GM12865 (cell line): Measurements from ENCODE around the gene ALKBH4.
A peak's percentile ranks its signal among the peaks of the same experiment; 100 is the strongest.
"Not testable (repeated sequence)": the region's sequence is repeated elsewhere in the genome, so short reads cannot be mapped to it uniquely, and the experiment has no call there.

Source experiments
- DNase-seq: peaks from one replicate; pipeline ENCODE4 v3.0.0; 2010; ENCODE audit warnings: low read depth
- H3K4me3 ChIP-seq: 2 replicates; pipeline ENCODE4 v1.5.1; 2011; ENCODE audit warnings: mild to moderate bottlenecking, low read depth, low read length, control low read depth
- TF ChIP-seq, protein P1 (sequence below): IDR thresholded peaks from 2 replicates; pipeline ENCODE4 v1.5.1; 2011; ENCODE audit warnings: low read length, control low read depth, low read depth, inconsistent platforms; ENCODE audit not compliant: insufficient read depth; ENCODE audit errors: missing control alignments

The ALKBH4 gene

DNA sequence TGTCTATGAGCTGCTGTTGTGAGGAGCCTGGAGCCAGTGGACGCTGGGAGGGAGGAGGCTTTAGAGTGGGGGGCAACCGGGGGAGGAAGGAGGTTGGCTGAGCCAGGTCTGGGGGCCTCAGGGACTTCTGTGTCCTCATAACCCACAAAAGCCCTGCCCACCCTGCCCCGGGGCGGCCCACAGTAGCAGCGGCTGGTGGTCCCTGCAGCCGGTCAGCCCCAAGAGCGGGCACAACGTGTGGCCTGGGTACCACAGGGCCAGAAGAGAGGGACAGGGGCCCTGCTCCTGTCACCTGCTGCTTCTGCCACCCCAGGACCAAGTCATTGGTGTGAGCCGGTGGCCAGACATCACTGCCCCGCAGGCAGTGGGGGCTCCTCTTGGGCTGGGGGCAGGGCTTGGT, 17.3 kb upstream of the ALKBH4 start:
- not testable (repeated sequence) for DNase-seq, H3K4me3 ChIP-seq

DNA sequence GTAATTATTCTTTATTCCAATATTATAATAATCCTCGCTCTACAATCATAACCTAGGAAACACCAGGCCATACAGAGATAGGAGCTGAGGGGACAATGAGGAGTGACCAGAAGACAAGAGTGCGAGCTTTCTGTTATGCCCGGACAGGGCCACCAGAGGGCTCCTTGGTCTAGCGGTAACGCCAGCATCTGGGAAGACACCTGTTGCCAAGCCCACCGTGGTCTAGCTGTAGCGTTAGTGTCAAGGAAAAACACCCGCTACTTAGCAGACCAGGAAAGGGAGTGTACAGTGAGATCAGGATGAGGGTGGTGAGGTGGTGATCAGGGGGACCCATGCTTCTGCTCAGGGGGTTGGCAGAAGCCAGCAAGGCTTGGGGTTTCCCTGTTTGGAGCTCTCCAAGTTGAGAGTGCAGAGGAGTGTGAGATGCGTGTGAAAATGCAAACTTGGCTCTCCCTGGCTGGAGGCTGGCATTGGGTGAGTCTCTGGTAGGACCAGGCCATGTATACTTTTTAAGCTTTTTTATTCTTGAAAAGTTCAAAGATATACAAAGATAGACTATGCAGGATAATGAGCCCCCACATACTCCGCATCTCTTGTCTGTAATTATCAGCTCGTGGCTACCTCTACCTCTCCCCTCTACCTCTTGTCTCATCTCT, 15.4 kb upstream of the ALKBH4 start:
- TF ChIP-seq, protein P1, sequence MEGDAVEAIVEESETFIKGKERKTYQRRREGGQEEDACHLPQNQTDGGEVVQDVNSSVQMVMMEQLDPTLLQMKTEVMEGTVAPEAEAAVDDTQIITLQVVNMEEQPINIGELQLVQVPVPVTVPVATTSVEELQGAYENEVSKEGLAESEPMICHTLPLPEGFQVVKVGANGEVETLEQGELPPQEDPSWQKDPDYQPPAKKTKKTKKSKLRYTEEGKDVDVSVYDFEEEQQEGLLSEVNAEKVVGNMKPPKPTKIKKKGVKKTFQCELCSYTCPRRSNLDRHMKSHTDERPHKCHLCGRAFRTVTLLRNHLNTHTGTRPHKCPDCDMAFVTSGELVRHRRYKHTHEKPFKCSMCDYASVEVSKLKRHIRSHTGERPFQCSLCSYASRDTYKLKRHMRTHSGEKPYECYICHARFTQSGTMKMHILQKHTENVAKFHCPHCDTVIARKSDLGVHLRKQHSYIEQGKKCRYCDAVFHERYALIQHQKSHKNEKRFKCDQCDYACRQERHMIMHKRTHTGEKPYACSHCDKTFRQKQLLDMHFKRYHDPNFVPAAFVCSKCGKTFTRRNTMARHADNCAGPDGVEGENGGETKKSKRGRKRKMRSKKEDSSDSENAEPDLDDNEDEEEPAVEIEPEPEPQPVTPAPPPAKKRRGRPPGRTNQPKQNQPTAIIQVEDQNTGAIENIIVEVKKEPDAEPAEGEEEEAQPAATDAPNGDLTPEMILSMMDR: peak; percentile 30
- DNase-seq, H3K4me3 ChIP-seq: not testable (repeated sequence)

DNA sequence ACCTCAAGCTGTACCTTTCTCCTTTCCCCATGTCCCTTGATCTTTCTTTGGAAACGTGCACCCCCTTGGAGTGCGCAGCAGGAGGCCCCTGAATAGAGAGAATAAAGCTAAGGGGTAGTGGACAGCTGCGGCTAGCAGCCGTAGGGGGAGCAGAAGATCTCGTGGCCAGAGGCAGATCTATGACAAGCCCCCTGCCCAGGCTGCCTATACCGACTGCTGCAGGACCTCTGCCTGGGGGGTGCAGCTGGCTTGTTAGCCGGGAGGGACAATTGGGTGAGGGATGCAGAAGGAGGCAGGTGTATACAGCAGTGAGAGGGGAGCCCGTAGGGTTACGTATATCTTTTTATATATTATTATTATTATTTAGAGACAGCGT, 14.5 kb upstream of the ALKBH4 start:
- H3K4me3 ChIP-seq, DNase-seq: not testable (repeated sequence)

DNA sequence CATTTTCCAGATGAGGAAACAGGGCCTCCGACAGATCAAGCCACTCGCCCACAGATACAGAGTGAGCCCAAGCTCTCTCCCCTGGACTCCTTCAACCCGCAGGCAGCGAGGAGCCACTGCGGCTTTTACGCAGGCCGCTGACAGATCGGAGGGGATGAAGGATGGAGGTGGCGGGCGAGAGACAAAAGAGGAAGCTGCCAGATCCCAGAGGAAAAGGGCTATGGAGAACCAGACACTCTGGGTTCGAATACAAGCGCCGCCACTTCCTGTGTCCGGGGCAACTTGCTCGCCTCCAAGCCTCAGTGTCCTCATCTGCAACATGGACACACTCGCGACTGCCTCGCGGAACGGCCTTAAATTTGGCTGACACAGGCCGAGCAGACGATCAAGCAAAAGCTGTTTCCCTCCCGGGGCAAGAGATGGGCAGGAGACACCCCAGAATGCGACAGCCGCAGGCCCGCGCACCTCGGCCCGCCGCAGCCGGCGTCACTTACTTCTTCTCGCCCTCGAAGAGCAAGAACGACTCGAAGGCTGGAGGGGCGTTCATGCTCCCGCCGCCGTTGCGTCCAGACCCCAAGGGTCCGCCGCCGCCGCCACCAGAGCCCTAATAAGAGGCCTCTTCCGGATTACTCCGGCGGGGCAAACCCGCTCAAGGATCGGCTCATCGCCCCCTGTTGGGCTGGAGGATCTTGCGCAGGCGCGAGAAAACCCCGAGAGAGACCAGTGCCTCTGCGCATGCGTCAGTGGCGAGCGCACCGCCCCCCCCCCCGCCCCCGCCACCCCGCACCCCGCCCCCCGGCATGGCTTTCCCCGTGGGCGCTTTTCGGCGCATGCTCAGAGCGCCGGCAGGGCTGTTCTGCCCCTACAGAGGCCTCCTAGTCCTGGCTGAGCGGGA, 13.9 kb upstream of the ALKBH4 start, which contains the start of gene POLR2J:
Gene POLR2J (minus strand): TSS at position 609 of the 895 bp plus-strand sequence. CDS start 62 bp downstream, at position 547.
- DNase-seq: peak; percentile 89
- TF ChIP-seq, protein P1: peak; percentile 33
- peak within 1 kb of the TSS; percentile 41 for H3K4me3 ChIP-seq

DNA sequence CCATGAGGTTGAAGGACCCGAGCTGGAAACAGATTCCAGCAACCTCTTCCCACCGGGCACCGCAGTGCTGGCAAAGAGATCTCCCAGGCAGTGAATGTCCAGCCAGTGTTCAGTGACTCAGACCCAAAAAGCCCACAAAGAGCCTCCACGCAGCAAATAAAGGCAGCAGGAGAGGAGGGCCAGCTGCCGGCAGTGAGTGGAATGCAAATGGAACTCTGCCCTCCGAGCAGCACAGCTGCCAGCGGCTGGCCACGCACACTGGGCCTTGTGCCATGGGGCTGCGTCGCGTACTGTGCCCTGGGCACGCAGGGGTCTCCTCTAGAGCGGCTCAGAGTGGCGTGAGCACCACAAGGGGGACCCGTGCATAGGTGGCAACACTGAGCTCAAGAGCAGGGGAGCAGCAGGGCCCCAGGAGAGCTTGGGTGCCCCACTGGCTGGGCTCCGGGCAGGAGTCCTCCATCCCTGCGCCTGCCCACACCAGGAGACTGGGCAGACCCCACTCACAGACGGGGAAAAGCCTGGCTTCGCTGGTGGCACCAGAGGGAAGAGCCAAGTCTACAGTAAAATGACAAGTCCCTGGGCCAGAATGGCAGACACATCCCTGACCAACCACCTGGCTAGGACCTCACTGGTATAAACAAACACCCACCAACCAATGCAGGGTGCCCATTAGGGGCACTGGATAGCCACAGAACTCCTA, 10.2 kb upstream of the ALKBH4 start:
- DNase-seq: not testable (repeated sequence)

DNA sequence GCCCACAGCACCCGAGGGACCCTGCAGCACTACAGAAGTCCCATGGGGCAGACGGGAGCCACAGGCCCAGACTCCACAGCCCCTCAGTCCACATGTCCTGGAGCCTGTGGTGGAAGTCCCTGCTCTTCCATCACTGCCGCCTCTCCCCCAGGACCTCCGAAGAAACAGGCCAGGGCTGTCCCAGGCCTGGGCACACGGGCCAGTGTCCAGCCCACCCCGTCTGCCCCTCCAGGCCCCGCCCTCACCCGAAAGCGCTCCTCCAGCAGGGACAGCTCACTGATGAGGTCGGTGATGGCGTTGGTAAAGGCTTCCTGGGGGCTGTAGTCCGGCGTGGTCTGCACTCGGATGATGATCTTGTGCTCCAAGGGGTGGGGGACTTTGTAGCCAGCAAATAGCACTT, 9.5 kb upstream of the ALKBH4 start:
- H3K4me3 ChIP-seq, DNase-seq: not testable (repeated sequence)

More for the DNA sequence above, 10.2 kb upstream of the ALKBH4 start:
- H3K4me3 ChIP-seq: not testable (repeated sequence)

DNA sequence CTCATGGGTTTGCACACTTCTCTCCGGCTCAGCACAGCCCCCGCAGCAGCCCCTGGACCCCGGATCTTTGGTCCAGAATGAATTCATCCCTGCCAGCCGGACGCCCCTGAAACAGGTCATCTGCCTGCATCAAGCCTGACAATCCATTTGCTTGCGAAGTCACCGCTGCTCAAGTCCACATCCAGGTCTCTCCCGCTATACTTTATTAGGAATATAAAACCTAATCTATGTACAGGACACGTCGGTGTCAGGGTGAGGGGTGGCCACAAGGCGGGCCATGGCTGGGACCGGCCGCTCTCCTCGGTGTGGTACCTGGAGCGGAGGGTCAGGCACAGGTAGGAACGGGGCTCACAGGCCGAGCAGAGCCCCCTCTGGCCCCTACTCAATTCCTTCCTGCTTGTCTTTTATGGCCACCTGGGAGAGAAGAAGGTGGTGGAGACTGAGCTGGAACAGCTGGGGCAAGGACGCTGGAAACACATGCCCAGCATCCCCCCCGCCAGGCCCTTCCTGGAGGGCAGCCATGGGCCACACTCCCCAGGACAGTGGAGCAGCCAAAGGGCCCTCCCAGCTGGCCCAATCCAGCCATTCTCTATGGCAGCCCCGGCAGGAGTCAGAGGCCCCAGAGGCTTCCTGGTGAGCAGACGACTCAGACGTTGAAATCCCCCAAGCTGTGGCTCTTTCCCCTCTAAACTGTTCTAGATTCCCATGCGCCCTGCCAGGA, 8.8 kb upstream of the ALKBH4 start:
- TF ChIP-seq, protein P1: no peak
- DNase-seq: no peak
- no peak overlapping the region for H3K4me3 ChIP-seq

DNA sequence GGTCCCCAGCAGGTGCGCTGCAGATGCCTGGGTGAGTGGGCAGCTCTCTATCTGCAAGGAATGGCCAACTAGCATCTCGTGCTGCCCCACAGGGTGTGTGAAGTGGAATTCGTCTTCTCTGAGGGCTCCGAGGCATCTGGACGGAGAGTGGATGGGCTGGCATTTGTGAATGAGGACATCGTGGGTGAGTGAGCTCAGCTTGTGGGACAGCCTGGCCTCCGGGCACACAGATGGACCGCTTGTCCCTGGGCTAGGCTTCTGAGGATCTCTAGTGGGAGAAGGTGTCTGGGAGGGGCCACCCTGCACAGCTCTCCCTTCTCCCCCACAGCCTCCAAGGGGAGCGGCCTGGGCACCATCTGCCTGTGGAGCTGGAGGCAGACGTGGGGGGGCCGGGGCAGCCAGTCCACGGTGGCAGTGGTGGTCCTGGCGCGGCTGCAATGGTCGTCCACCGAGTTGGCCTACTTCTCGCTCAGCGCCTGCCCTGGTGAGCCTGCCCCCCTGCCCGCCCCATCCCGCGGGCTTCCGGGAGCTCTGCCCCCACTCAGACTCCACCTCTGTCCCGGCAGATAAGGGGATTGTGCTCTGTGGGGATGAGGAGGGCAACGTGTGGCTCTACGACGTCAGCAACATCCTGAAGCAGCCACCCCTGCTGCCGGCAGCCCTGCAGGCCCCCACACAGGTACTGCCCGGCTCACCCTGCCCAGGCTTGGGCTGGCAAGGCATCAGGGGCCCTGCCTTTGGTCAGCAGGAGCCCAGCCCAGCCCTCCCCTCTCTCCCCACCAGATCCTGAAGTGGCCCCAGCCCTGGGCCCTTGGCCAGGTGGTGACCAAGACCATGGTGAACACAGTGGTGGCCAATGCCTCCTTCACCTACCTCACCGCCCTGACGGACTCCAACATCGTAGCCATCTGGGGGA, 7.7 kb upstream of the ALKBH4 start:
- DNase-seq: no peak
- TF ChIP-seq, protein P1: no peak
- H3K4me3 ChIP-seq: no peak overlapping the region
